Neural progenitor cell (in vitro differentiated cells): ENCODE data around the gene GLIS1.

Experiments used
- CTCF ChIP-seq: fragments of 200-600 bp; sonication (generic); IDR thresholded peaks from 2 replicates; pipeline ENCODE4 v1.5.1; 2017; ENCODE audit warnings: antibody characterized with exemption, mild to moderate bottlenecking
- EZH2 ChIP-seq: fragments of 200-600 bp; sonication (generic); IDR thresholded peaks from 2 replicates; pipeline ENCODE4 v1.6.1; 2017; ENCODE audit warnings: antibody characterized with exemption, mild to moderate bottlenecking, moderate library complexity
- EZH2phosphoT487 ChIP-seq: fragments of 200-600 bp; sonication (generic); IDR thresholded peaks from 2 replicates; pipeline ENCODE4 v1.6.1; 2017; ENCODE audit warnings: antibody characterized with exemption

- TF ChIP-seq CTCF: no peak
- no peak for TF ChIP-seq EZH2phosphoT487
- no peak for TF ChIP-seq EZH2
Observed at GRCh38 chr1:53553734-53554509, 185.0 kb downstream of the GLIS1 start.
